ENCODE measurements around the gene PYCR2.
"Not testable (repeated sequence)": the region's sequence is repeated elsewhere in the genome, so short reads cannot be mapped to it uniquely, and the experiment has no call there.

The PYCR2 gene

GRCh38 chr1:225931270-225932136 is 7.5 kb upstream of the PYCR2 start:
- CTCF ChIA-PET: interaction anchor here (1.0 to 1.6 kb wide), 8 partner anchors 9 to 482 kb away, joined by 3 to 5 read pairs (median 3); partner anchors contain the start of gene LEFTY2

GRCh38 chr1:225930566-225930965 is 6.5 kb upstream of the PYCR2 start:
- H3K4me3 ChIP-seq (ENCODE audit: control insufficient read depth in 1 of 7, extremely low read depth in 1 of 7, insufficient read depth in 4 of 7, low read depth in 2 of 7, low read length in 6 of 7): no peak overlapping the region
- no peaks in the 10 kb centered on the region for H3K9me3 ChIP-seq (ENCODE audit: control extremely low read depth in 1 of 5, control insufficient read depth in 4 of 5, insufficient read depth in 2 of 5, low read depth in 1 of 5, low read length in 4 of 5)
- H3K36me3 ChIP-seq (ENCODE audit: control insufficient read depth in 4 of 4, insufficient read depth in 4 of 4, low read length in 3 of 4): no peaks in the 10 kb centered on the region
- no peaks in the 10 kb centered on the region for H3K27me3 ChIP-seq (replicated peaks in 2 of 5; ENCODE audit: control insufficient read depth in 4 of 5, insufficient read depth in 5 of 5, low read length in 4 of 5)
- CTCF ChIA-PET: interaction anchor here (1.1 to 1.6 kb wide), 6 partner anchors 8 to 456 kb away, joined by 3 to 5 read pairs (median 3); partner anchors contain the start of gene LEFTY2
- H3K27ac ChIP-seq (ENCODE audit: insufficient read depth in 1 of 2, low read depth in 1 of 2, low read length in 2 of 2, poor library complexity in 1 of 2, severe bottlenecking in 2 of 2): no peak overlapping the region
- peaks cover 0 to 23% (median 18%) of the 10 kb centered on the region in 4 experiments for H3K4me1 ChIP-seq (ENCODE audit: control extremely low read depth in 1 of 4, control insufficient read depth in 4 of 4, insufficient read depth in 4 of 4, low read length in 3 of 4)
- 90% methylated on average over 2 of the region's 2 CpGs for WGBS (ENCODE audit: insufficient coverage)
- POLR2A ChIA-PET: interaction anchor here (0.9 kb wide), 1 partner anchor 17 kb away, joined by 5 read pairs; no protein-coding TSS in a partner anchor
- DNase-seq: no peak

More at GRCh38 chr1:225931270-225932136, 7.5 kb upstream of the PYCR2 start:
- 95% methylated on average over 4 of the region's 5 CpGs for WGBS (ENCODE audit: insufficient coverage)
- POLR2A ChIA-PET: no interaction called here
- no peaks in the 10 kb centered on the region for H3K9me3 ChIP-seq (ENCODE audit: control extremely low read depth in 1 of 5, control insufficient read depth in 4 of 5, insufficient read depth in 2 of 5, low read depth in 1 of 5, low read length in 4 of 5)
- no peak overlapping the region for H3K4me3 ChIP-seq (ENCODE audit: control insufficient read depth in 1 of 7, extremely low read depth in 1 of 7, insufficient read depth in 4 of 7, low read depth in 2 of 7, low read length in 6 of 7)
- H3K36me3 ChIP-seq (ENCODE audit: control insufficient read depth in 4 of 4, insufficient read depth in 4 of 4, low read length in 3 of 4): no peaks in the 10 kb centered on the region
- H3K27me3 ChIP-seq (replicated peaks in 2 of 5; ENCODE audit: control insufficient read depth in 4 of 5, insufficient read depth in 5 of 5, low read length in 4 of 5): no peaks in the 10 kb centered on the region
- no peak for DNase-seq
- H3K4me1 ChIP-seq (ENCODE audit: control extremely low read depth in 1 of 4, control insufficient read depth in 4 of 4, insufficient read depth in 4 of 4, low read length in 3 of 4): peaks cover 0 to 20% (median 16%) of the 10 kb centered on the region in 4 experiments
- H3K27ac ChIP-seq (ENCODE audit: insufficient read depth in 1 of 2, low read depth in 1 of 2, low read length in 2 of 2, poor library complexity in 1 of 2, severe bottlenecking in 2 of 2): peak overlapping the region in 1 of 2 experiments; percentile 19

DNA sequence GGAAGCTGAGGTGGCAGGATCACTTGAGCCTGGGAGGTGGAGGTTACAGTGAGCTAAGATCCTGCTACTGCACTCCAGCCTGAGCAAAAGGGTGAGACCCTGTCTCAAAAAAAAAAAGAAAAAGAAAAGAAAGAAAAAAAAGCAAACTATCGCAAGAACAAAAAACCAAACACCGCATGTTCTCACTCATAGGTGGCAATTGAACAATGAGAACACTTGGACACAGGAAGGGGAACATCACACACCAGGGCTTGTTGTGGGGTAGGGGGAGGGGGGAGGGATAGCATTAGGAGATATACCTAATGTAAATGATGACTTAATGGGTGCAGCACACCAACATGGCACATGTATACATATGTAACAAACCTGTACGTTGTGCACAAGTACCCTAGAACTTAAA is 5.4 kb upstream of the PYCR2 start:
- CTCF ChIA-PET: interaction anchor here (0.7 to 1.6 kb wide), 3 partner anchors 34 to 1414 kb away, joined by 3 to 4 read pairs (median 3); no protein-coding TSS in a partner anchor
- H3K36me3 ChIP-seq (ENCODE audit: control insufficient read depth in 4 of 4, insufficient read depth in 4 of 4, low read length in 3 of 4); H3K4me3 ChIP-seq (ENCODE audit: control insufficient read depth in 1 of 7, extremely low read depth in 1 of 7, insufficient read depth in 4 of 7, low read depth in 2 of 7, low read length in 6 of 7); H3K9me3 ChIP-seq (ENCODE audit: control extremely low read depth in 1 of 5, control insufficient read depth in 4 of 5, insufficient read depth in 2 of 5, low read depth in 1 of 5, low read length in 4 of 5); POLR2A ChIA-PET; H3K27ac ChIP-seq (ENCODE audit: insufficient read depth in 1 of 2, low read depth in 1 of 2, low read length in 2 of 2, poor library complexity in 1 of 2, severe bottlenecking in 2 of 2); DNase-seq; H3K27me3 ChIP-seq (replicated peaks in 2 of 5; ENCODE audit: control insufficient read depth in 4 of 5, insufficient read depth in 5 of 5, low read length in 4 of 5): not testable (repeated sequence)
- WGBS (ENCODE audit: insufficient coverage): no CpG with 5 or more reads among the region's 3 CpGs
- H3K4me1 ChIP-seq (ENCODE audit: control extremely low read depth in 1 of 4, control insufficient read depth in 4 of 4, insufficient read depth in 4 of 4, low read length in 3 of 4): peaks cover 0 to 31% (median 25%) of the 10 kb centered on the region in 4 experiments

- POLR2A ChIA-PET: no interaction called here
Observed at GRCh38 chr1:225928186-225929175, 4.4 kb upstream of the PYCR2 start.

DNA sequence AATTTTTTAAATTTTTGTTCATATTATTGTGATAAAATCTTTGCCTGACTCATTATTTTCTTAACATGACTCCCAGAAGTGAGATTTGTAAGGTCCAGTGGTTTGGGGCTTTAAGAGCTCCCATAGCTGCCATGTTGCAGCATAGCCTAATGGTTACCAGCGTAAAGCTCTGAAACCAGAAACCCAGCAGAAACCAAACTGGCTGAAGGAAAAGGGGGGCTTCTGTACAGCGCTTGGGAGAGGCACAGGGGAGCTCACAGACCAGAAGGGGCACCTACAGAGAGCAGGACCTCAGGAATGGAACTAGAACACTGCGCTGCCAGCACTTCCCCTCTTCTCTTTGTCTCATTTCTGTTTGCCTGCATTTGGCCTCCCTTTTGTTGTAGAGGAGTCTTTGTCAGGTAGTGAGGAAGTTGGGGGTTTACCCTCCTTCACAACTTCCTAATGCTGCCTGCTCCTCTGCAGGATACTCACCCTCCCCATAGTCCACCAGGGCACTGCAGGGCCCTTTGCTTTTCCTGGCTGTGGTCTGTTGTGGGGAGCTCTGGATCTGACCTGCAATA is 2.6 kb upstream of the PYCR2 start:
- Histone ChIP-seq H3K36me3 (ENCODE audit: control insufficient read depth in 4 of 4, insufficient read depth in 4 of 4, low read length in 3 of 4) (peaks cover 2 to 12% (median 6%) of the 10 kb centered on the region in 4 experiments), H3K27me3 (replicated peaks in 2 of 5; ENCODE audit: control insufficient read depth in 4 of 5, insufficient read depth in 5 of 5, low read length in 4 of 5) (no peaks in the 10 kb centered on the region), H3K9me3 (ENCODE audit: control extremely low read depth in 1 of 5, control insufficient read depth in 4 of 5, insufficient read depth in 2 of 5, low read depth in 1 of 5, low read length in 4 of 5) (no peaks in the 10 kb centered on the region), H3K4me3 (ENCODE audit: control insufficient read depth in 1 of 7, extremely low read depth in 1 of 7, insufficient read depth in 4 of 7, low read depth in 2 of 7, low read length in 6 of 7) (peak overlapping the region in 1 of 7 experiments; percentile 20), H3K27ac (ENCODE audit: insufficient read depth in 1 of 2, low read depth in 1 of 2, low read length in 2 of 2, poor library complexity in 1 of 2, severe bottlenecking in 2 of 2) (peak overlapping the region in 1 of 2 experiments; percentile 9), H3K4me1 (ENCODE audit: control extremely low read depth in 1 of 4, control insufficient read depth in 4 of 4, insufficient read depth in 4 of 4, low read length in 3 of 4) (peaks cover 3 to 52% (median 44%) of the 10 kb centered on the region in 4 experiments)
- ChIA-PET POLR2A (no interaction called here), CTCF (interaction anchor here (0.9 to 2.0 kb wide), 6 partner anchors 16 to 35 kb away, joined by 3 to 6 read pairs (median 4); no protein-coding TSS in a partner anchor)
- whole genome bisulfite sequencing (ENCODE audit: insufficient coverage): 81% methylated on average over 2 of the region's 3 CpGs
- peak in 2 of 3 donors; percentile 21 to 40 for DNase-seq

More at GRCh38 chr1:225928186-225929175, 4.4 kb upstream of the PYCR2 start:
- Histone ChIP-seq H3K4me1 (ENCODE audit: control extremely low read depth in 1 of 4, control insufficient read depth in 4 of 4, insufficient read depth in 4 of 4, low read length in 3 of 4) (peaks cover 0 to 34% (median 28%) of the 10 kb centered on the region in 4 experiments), H3K27ac (ENCODE audit: insufficient read depth in 1 of 2, low read depth in 1 of 2, low read length in 2 of 2, poor library complexity in 1 of 2, severe bottlenecking in 2 of 2) (peak overlapping the region in 1 of 2 experiments; percentile 84), H3K36me3 (ENCODE audit: control insufficient read depth in 4 of 4, insufficient read depth in 4 of 4, low read length in 3 of 4) (no peaks in the 10 kb centered on the region), H3K9me3 (ENCODE audit: control extremely low read depth in 1 of 5, control insufficient read depth in 4 of 5, insufficient read depth in 2 of 5, low read depth in 1 of 5, low read length in 4 of 5) (no peaks in the 10 kb centered on the region), H3K4me3 (ENCODE audit: control insufficient read depth in 1 of 7, extremely low read depth in 1 of 7, insufficient read depth in 4 of 7, low read depth in 2 of 7, low read length in 6 of 7) (no peak overlapping the region), H3K27me3 (replicated peaks in 2 of 5; ENCODE audit: control insufficient read depth in 4 of 5, insufficient read depth in 5 of 5, low read length in 4 of 5) (no peaks in the 10 kb centered on the region)
- DNase-seq: peak; percentile 76 to 93 (median 85)
- WGBS (ENCODE audit: insufficient coverage): 93% methylated on average over 11 of the region's 14 CpGs
- CTCF ChIA-PET: interaction anchor here (0.7 to 1.1 kb wide), 4 partner anchors 9 to 1413 kb away, joined by 3 read pairs; no protein-coding TSS in a partner anchor

GRCh38 chr1:225923381-225923691 is 714 bp downstream of the PYCR2 start:
- POLR2A ChIA-PET: interaction anchor here (0.6 to 1.8 kb wide), 2 partner anchors 9 to 146 kb away, joined by 3 to 5 read pairs; partner anchors contain the start of gene SRP9
- H3K4me1 ChIP-seq (ENCODE audit: control extremely low read depth in 1 of 4, control insufficient read depth in 4 of 4, insufficient read depth in 4 of 4, low read length in 3 of 4): peaks cover 3 to 70% (median 62%) of the 10 kb centered on the region in 4 experiments
- CTCF ChIA-PET: interaction anchor here (0.8 to 3.2 kb wide), 6 partner anchors 11 to 75 kb away, joined by 3 to 10 read pairs (median 6); no protein-coding TSS in a partner anchor
- no peaks in the 10 kb centered on the region for H3K9me3 ChIP-seq (ENCODE audit: control extremely low read depth in 1 of 5, control insufficient read depth in 4 of 5, insufficient read depth in 2 of 5, low read depth in 1 of 5, low read length in 4 of 5)
- H3K27me3 ChIP-seq (replicated peaks in 2 of 5; ENCODE audit: control insufficient read depth in 4 of 5, insufficient read depth in 5 of 5, low read length in 4 of 5): no peaks in the 10 kb centered on the region
- peak overlapping the region; percentile 60 to 95 (median 85) for H3K4me3 ChIP-seq (ENCODE audit: control insufficient read depth in 1 of 7, extremely low read depth in 1 of 7, insufficient read depth in 4 of 7, low read depth in 2 of 7, low read length in 6 of 7)
- peak overlapping the region; percentile 72 to 93 for H3K27ac ChIP-seq (ENCODE audit: insufficient read depth in 1 of 2, low read depth in 1 of 2, low read length in 2 of 2, poor library complexity in 1 of 2, severe bottlenecking in 2 of 2)
- peaks cover 4 to 35% (median 17%) of the 10 kb centered on the region in 4 experiments for H3K36me3 ChIP-seq (ENCODE audit: control insufficient read depth in 4 of 4, insufficient read depth in 4 of 4, low read length in 3 of 4)
- DNase-seq: no peak
- 0% methylated on average over 5 of the region's 8 CpGs for WGBS (ENCODE audit: insufficient coverage)
